ENCODE measurements around the gene PCDHAC1.

- TF ChIP-seq TAF1 (IDR thresholded peaks at IDR 0.05; ENCODE audit: low read depth, low read length) (no peak), POLR2A (IDR thresholded peaks at IDR 0.05; ENCODE audit: low read depth, low read length) (no peak)
These were observed 39.8 kb downstream of the PCDHAC1 start for GRCh38 chr5:140965905-140966292.
